ENCODE measurements around the gene SLC10A7.

Gene SLC10A7

DNA sequence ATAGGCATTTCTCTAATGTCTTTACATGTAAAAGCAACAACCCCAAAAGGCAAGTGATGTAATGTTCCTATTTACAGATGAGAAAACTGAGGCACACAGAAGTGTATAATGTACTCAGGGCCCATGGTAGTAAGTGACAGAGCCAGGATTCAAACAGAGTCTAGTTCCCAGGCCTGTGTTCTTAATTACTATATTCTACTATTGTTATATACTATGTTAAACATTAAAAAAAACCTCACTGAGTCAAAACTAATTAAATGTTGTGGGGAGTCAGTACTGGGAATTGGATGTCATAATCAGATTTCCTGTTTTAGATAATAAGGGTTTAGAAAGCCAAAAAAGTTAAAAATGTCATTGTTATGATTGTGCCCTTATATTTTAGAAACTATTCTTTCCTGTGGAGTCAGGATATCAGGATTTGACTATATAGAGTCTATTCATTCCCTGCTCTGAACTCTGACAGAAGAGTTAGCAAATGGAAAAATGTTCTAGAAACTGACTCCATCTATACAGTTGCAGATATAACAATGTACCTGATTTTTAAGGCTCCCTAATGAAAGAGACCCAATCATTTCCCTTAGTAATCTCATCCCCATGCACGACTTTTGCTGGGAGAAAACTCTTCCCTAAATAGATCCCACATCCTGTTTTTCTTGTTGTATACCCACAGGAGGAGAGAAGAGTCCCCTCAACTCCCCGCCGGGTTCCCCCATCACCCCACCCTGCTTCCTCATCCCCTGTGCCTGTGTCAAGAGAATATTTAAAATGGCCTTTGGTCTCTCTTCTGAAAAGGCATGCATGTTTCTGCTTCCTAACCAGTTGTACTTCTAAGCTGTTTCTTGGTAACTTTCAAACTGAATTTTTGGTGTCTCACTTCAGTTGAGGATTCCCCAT is 237.7 kb downstream of the SLC10A7 start:
- Histone ChIP-seq H3K79me2 (ENCODE audit: insufficient read depth, low read length) (no peaks in the 10 kb centered on the region), H3K27me3 (ENCODE audit: low read length) (no peaks in the 10 kb centered on the region), H3K9me2 (replicated peaks; ENCODE audit: insufficient read depth, low read length) (no peaks in the 10 kb centered on the region), H4K20me1 (ENCODE audit: low read depth, low read length) (no peaks in the 10 kb centered on the region), H3K9ac (ENCODE audit: low read length) (no peak overlapping the region), H3K27ac (ENCODE audit: low read depth, low read length) (no peak overlapping the region), H3F3A (ENCODE audit: insufficient read depth) (no peaks in the 10 kb centered on the region), H3K4me2 (ENCODE audit: low read depth, low read length, poor library complexity, severe bottlenecking) (no peak overlapping the region), H2AFZ (ENCODE audit: low read depth, low read length, severe bottlenecking) (no peak overlapping the region), H3K9me3 (ENCODE audit: insufficient read depth, low read length) (no peaks in the 10 kb centered on the region), H3K36me3 (ENCODE audit: low read length) (no peaks in the 10 kb centered on the region), H3K4me3 (ENCODE audit: insufficient read depth, low read length, poor library complexity, severe bottlenecking) (no peak overlapping the region)
- TF ChIP-seq EZH2phosphoT487 (conservative IDR thresholded peaks at IDR 0.05; ENCODE audit: low read length): no peak
- TF ChIP-seq, protein P1, sequence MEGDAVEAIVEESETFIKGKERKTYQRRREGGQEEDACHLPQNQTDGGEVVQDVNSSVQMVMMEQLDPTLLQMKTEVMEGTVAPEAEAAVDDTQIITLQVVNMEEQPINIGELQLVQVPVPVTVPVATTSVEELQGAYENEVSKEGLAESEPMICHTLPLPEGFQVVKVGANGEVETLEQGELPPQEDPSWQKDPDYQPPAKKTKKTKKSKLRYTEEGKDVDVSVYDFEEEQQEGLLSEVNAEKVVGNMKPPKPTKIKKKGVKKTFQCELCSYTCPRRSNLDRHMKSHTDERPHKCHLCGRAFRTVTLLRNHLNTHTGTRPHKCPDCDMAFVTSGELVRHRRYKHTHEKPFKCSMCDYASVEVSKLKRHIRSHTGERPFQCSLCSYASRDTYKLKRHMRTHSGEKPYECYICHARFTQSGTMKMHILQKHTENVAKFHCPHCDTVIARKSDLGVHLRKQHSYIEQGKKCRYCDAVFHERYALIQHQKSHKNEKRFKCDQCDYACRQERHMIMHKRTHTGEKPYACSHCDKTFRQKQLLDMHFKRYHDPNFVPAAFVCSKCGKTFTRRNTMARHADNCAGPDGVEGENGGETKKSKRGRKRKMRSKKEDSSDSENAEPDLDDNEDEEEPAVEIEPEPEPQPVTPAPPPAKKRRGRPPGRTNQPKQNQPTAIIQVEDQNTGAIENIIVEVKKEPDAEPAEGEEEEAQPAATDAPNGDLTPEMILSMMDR (IDR thresholded peaks at IDR 0.05; ENCODE audit: insufficient read depth, low read length, poor library complexity, severe bottlenecking): no peak

DNA sequence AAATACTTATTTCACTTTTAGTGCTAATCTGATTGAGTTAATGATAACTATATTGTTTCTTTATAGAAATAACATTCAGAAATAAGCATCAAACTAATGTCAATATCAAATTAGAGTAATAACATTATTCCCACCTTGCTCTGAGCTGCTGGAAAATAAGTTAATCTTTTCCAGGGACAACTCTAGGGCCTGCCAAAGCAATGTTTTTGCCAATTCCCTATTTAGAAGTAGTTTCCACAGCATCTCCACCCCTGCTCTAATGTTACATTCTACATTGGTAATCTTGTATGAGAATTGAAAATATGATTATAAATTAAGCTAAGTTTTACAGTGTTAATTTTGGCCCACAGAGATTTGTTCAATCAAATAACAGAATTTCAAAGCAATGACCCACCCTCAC is 239.1 kb downstream of the SLC10A7 start:
- Histone ChIP-seq H3K27ac (ENCODE audit: low read depth, low read length) (no peak overlapping the region), H3K9me3 (ENCODE audit: insufficient read depth, low read length) (no peaks in the 10 kb centered on the region), H2AFZ (ENCODE audit: low read depth, low read length, severe bottlenecking) (no peak overlapping the region), H3K79me2 (ENCODE audit: insufficient read depth, low read length) (no peaks in the 10 kb centered on the region), H3K27me3 (ENCODE audit: low read length) (no peaks in the 10 kb centered on the region), H3K9me2 (replicated peaks; ENCODE audit: insufficient read depth, low read length) (no peaks in the 10 kb centered on the region), H3K36me3 (ENCODE audit: low read length) (no peaks in the 10 kb centered on the region), H3K4me2 (ENCODE audit: low read depth, low read length, poor library complexity, severe bottlenecking) (no peak overlapping the region), H4K20me1 (ENCODE audit: low read depth, low read length) (no peaks in the 10 kb centered on the region), H3K4me3 (ENCODE audit: insufficient read depth, low read length, poor library complexity, severe bottlenecking) (no peak overlapping the region), H3K9ac (ENCODE audit: low read length) (no peak overlapping the region), H3F3A (ENCODE audit: insufficient read depth) (no peaks in the 10 kb centered on the region)
- TF ChIP-seq, protein P1 (IDR thresholded peaks at IDR 0.05; ENCODE audit: insufficient read depth, low read length, poor library complexity, severe bottlenecking): no peak
- TF ChIP-seq EZH2phosphoT487 (conservative IDR thresholded peaks at IDR 0.05; ENCODE audit: low read length): no peak

DNA sequence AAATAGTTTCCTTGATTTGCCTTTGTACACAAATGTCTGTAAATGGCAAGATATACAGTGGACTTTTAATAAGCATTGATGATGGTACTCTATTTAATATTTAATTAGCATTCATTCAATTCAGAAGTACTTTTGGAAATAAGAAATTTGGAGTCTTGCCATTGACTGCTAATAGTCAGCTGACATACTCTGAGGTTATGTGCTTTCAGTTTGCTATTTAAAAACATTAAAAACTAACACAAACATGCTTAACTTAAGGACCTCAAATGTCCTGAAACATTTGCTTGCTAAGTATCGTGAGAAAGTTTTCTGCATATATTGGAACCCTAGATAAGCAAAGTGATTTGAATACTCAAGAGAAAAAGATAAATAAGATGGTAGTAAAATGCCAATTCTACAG is 242.8 kb downstream of the SLC10A7 start:
- H3K27ac ChIP-seq (ENCODE audit: low read depth, low read length): no peak overlapping the region
- H3K27me3 ChIP-seq (ENCODE audit: low read length): no peaks in the 10 kb centered on the region
- H3K36me3 ChIP-seq (ENCODE audit: low read length): no peaks in the 10 kb centered on the region
- H3K9me2 ChIP-seq (replicated peaks; ENCODE audit: insufficient read depth, low read length): no peaks in the 10 kb centered on the region
- no peaks in the 10 kb centered on the region for H4K20me1 ChIP-seq (ENCODE audit: low read depth, low read length)
- no peak overlapping the region for H3K9ac ChIP-seq (ENCODE audit: low read length)
- H3K4me2 ChIP-seq (ENCODE audit: low read depth, low read length, poor library complexity, severe bottlenecking): no peak overlapping the region
- TF ChIP-seq, protein P1 (IDR thresholded peaks at IDR 0.05; ENCODE audit: insufficient read depth, low read length, poor library complexity, severe bottlenecking): no peak
- no peak for TF ChIP-seq EZH2phosphoT487 (conservative IDR thresholded peaks at IDR 0.05; ENCODE audit: low read length)
- no peaks in the 10 kb centered on the region for H3F3A ChIP-seq (ENCODE audit: insufficient read depth)
- H3K4me3 ChIP-seq (ENCODE audit: insufficient read depth, low read length, poor library complexity, severe bottlenecking): no peak overlapping the region
- no peak overlapping the region for H2AFZ ChIP-seq (ENCODE audit: low read depth, low read length, severe bottlenecking)
- no peaks in the 10 kb centered on the region for H3K79me2 ChIP-seq (ENCODE audit: insufficient read depth, low read length)
- H3K9me3 ChIP-seq (ENCODE audit: insufficient read depth, low read length): no peaks in the 10 kb centered on the region

All from SU-DHL-6 (cell line).